GM18858 (cell line): Measurements from ENCODE around the gene IVD.

Source experiments
- ATAC-seq: cut with Tn5 transposase; IDR thresholded peaks from one replicate; pipeline ENCODE4 v1.9.1; 2021; ENCODE audit not compliant: unreplicated experiment

IVD gene

GRCh38 chr15:40372981-40373380, 32.6 kb upstream of the IVD start:
- ATAC-seq, result no peak

DNA sequence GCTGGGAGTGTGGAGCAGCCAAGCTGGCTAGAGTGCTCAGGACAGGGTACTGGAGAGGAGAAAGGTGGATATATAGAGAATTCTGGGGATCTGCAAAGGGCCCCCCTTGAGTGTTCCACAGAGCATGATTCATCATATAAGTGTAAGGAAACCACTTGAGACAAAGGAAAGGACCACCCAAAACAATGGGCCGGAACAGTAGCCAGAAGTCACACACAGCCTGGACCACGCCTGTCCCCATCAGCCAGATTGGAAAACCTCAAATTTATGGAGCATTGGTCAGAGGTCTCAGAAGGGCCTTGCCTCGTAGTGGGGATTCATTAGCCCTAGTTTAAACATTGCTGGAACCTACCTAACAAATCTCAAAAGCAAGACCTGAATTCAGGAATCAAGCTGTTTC, 28.0 kb upstream of the IVD start:
- no peak for ATAC-seq

DNA sequence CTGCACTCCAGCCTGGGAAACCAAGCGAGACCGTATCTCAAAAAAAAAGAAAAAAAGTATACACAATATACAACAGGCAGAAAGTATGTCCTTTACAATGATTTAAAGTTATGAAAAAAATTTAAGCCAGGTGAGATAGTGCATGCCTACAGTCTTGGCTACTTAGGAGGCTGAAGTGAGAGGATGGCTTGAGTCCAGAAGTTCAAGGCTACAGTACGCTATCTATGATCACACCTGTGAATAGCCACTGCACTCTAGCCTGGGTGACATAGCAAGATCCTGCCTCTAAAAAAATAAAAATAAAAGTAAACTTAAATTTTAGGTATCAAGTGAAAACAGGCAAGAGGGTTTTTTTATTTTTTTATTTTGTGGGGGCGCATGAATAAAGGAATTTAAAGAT, 26.2 kb upstream of the IVD start:
- ATAC-seq, result no peak

GRCh38 chr15:40379853-40380252, 25.7 kb upstream of the IVD start:
- ATAC-seq, result no peak

- no peak for ATAC-seq
These were observed 25.0 kb upstream of the IVD start for GRCh38 chr15:40380636-40381035.

DNA sequence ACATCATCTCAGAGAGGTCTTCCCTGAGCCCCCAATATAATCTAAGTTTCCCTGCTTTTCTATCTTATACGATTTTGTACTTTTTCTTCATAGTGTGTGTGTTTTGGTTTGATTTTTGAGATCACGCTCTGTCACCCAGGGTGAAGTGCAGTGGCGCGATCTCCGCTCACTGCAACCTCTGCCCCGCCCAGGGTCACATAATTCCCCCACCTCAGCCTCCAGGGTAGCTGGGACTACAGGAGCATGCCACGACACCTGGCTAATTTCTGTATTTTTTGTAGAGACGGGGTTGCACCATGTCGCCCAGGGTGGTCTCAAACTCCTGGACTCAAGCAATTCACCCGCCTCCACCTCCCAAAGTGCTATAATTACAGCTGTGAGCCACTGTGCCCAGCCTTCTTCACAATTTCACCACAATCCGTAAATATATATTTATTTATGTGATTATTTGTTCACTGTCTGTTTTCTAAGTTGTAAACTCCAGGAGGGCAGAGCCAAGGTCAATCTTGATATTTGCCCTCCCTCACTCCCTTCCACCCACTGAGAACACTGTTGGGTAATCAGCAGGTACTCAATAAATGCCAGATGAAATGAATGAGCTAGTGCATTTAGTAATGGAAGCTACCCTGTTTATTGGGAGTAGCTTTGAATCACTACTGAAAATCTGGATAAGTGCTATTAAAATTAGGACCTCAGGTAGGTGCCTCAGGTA, 23.6 kb upstream of the IVD start:
- no peak for ATAC-seq

DNA sequence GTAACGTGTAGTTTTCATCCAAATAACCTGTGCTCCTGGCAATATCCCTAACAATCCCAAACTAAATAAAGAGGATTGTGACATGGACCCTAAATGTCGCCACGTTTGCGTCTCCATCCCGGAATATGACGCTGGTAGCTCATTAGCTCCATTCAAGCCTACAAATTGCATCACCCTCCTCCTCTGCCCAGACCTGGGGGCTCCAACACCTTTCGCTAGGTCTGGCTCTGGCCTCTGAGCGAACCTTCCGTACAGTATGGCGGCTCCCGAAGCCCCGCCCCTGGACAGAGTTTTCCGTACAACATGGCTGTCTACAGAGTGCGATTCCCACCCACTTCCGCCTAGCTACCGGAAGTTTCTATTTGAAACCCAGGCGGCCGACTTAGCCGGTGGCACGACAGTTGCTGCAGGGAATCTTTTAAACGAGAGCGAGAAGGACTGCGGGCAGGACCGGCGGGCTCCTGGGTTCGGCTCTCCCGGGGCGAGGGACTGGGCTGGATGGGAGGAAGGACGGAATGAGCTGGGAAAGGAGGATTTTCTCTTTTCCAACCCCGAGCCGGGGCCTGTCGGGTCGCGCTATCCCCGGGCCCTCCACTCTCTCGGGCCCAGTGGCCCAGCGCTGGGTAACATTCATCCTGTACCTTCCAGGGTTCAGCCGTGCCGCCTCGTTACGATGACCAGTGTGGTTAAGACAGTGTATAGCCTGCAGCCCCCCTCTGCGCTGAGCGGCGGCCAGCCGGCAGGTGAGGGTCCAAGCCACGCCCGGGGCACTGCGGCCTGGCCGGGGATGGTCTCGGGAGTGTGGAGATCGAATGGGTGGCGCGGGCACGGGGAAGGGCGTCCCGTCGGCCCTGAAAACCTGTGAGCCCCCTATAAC, 22.8 kb upstream of the IVD start, which contains the start of gene KNSTRN:
Gene KNSTRN, plus strand, starts transcription at position 142 of the 877 bp plus-strand sequence. Its CDS starts 115 bp downstream, at position 257.
- peak; percentile 77 for ATAC-seq

- ATAC-seq, result no peak
These were observed 19.1 kb upstream of the IVD start for GRCh38 chr15:40386480-40386879.

- ATAC-seq, result no peak
These were observed 16.4 kb upstream of the IVD start for GRCh38 chr15:40388941-40389823.

DNA sequence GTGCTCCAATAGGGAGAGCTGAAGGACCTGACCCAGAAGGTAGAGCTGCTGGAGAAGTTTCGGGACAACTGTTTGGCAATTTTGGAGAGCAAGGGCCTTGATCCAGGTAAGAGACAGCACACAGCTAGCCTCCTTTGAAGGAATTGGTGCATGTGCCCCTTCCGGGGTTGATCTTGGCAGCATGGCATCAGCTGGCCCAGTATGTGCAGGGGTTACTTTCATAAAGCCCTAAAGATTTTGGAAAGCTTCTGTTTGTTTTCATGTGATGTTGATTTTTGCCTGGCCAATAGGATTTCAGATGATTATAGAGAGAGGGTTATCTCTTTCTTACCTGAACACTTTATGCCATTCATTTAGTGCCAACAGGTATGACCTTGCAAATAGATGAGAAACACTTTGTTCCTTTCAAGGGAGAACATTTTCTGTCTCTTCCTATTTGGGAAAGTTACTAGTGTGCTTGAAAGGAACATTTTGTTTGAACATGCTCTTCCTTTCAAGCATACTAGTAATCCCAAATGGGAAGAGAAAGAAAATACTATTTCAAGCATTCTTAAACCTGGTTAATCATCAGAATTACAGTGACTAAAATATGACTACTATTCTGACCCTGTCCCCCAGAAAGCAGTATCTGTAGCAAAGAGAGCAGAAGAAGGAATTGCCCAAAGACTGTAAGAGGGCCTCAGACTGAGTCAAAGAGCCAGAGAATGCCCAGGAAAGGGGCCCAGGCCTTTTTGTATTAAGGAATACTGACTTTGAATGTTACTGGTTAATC, 15.6 kb upstream of the IVD start:
- ATAC-seq, result no peak

GRCh38 chr15:40392986-40393948, 12.3 kb upstream of the IVD start:
- ATAC-seq, result no peak

- no peak for ATAC-seq
These were observed 7.7 kb upstream of the IVD start for GRCh38 chr15:40397688-40398412.

DNA sequence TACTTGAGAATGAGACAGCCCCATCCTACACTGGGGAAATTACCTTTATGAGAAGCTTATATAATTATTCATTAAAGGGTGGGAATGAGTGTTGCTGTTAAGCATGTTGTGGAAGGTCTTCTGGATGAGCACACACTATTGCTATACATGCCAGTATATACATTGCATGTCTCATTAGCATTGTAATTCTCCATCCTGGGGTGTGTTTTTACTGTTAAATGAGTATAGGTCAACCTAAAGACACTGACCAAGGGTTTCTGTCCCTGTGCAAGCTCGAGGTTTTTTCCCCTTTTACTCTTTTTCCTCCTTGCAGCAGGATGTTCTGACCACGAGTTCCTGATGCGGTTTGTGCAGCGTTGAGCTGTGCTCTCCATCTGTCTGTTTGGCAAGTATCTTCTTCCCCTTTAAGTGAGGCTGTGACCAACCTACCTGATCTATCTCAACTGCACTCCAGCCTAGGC, 7.2 kb upstream of the IVD start:
- ATAC-seq, result peak; percentile 73

DNA sequence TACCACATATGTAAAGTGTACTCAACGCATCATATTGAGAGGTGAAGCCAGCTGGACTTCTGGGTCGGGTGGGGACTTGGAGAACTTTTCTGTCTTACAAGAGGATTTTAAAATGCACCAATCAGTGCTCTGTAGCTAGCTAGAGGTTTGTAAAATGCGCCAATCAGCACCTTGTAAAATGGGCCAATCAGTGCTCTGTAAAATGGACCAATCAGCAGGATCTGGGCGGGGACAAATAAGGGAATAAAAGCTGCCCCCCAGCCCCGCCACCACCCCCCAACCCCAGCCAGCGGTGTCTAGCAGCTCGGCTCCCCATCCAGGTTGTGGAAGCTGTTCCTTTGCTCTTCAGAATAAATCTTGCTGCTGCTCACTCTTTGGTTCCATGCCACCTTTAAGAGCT, 6.2 kb upstream of the IVD start:
- no peak for ATAC-seq

GRCh38 chr15:40407330-40407990, 1.9 kb downstream of the IVD start:
- peak; percentile 42 for ATAC-seq

- no peak for ATAC-seq
These were observed 3.8 kb downstream of the IVD start for GRCh38 chr15:40409366-40409765.

DNA sequence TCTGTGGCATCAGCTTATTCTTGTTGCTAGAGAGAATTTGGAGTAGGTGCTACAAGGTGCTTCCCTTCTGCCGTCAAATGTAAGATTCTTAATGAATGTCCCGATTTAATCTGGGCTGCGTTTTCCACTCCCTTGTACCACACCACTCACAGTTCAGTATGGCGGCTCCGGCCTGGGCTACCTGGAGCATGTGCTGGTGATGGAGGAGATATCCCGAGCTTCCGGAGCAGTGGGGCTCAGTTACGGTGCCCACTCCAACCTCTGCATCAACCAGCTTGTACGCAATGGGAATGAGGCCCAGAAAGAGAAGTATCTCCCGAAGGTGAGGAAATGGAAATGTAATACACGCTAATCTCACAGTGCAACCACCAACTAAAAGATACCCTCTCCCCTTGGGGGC, 4.9 kb downstream of the IVD start:
- ATAC-seq, result no peak
